GM12875 (cell line): ENCODE data around the gene CCDC50.

Experiments
- H3K4me3 ChIP-seq: one replicate; pipeline ENCODE4 v1.5.1; 2011; ENCODE audit warnings: low read depth, low read length, control low read depth
- TF ChIP-seq, protein P1 (sequence below): IDR thresholded peaks from 2 replicates; pipeline ENCODE4 v1.5.1; 2011; ENCODE audit warnings: low read depth, mild to moderate bottlenecking, control low read depth, inconsistent platforms, low read length, moderate library complexity, borderline replicate concordance; ENCODE audit not compliant: insufficient read depth

The CCDC50 gene

DNA sequence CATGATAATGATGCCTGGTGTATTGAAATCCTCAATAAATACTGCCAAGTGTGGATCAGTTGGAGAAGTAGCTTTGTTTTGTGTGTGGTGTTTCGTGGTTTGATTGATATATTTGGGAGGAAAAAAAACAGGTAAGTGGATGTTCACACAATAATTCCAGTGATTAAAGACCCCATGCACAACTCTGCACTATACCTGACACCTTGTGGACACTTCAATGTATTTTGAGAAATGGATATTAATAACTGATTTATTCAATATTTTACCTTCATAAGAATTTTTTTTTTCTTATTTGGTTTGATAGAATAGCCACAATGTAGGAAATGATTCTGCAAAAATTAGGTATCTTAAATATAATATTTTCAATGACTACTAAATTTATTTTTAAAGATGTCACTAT, 69.4 kb downstream of the CCDC50 start:
- TF ChIP-seq, protein P1, sequence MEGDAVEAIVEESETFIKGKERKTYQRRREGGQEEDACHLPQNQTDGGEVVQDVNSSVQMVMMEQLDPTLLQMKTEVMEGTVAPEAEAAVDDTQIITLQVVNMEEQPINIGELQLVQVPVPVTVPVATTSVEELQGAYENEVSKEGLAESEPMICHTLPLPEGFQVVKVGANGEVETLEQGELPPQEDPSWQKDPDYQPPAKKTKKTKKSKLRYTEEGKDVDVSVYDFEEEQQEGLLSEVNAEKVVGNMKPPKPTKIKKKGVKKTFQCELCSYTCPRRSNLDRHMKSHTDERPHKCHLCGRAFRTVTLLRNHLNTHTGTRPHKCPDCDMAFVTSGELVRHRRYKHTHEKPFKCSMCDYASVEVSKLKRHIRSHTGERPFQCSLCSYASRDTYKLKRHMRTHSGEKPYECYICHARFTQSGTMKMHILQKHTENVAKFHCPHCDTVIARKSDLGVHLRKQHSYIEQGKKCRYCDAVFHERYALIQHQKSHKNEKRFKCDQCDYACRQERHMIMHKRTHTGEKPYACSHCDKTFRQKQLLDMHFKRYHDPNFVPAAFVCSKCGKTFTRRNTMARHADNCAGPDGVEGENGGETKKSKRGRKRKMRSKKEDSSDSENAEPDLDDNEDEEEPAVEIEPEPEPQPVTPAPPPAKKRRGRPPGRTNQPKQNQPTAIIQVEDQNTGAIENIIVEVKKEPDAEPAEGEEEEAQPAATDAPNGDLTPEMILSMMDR, result no peak

DNA sequence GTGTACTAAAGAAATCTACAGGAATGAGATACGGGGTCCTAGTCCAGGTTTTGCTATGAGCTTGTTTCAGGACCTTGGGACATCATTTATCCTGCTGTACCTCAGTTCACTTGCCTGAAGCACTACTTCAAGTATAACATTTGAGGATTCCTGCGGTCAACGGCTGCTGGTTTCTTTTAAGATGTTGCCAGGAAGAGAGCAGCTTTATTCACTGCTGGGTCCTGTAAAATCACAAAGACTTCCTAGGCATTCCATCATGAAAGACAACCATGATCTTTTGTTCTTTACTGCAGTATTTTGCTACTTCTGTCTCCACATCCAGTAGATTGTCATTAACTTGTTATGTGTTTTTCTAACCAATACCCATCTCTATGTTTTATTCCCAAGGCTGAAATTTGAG, 70.7 kb downstream of the CCDC50 start:
- TF ChIP-seq, protein P1, result no peak
- no peak overlapping the region for H3K4me3 ChIP-seq

More for the DNA sequence above, 69.4 kb downstream of the CCDC50 start:
- H3K4me3 ChIP-seq, result no peak overlapping the region

DNA sequence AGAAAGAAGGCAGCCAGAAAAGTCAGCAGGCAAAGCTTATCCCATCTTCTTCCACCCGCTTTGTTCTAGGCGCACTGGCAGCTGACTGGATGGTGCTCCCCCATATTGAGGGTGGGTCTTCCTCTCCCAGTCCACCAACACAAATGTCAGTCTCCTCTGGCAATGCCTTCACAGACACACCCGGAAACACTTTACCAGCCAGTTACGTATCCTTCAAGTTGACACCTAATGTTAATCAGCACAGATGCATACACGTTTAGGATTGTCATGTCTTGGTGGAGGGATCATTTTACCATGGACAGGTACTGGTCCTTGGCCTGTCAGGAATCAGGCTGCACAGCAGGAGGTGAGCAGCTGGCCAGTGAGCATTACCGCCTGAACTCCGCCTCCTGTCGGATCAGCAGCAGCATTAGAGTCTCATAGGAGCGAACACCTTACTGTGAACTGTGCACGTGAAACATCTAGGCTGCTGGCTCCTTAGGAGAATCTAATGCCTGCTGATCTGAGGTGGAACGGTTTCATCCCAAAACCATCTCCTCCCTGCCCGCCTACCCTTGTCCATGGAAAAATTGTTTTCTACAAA, 72.7 kb downstream of the CCDC50 start:
- TF ChIP-seq, protein P1, result no peak
- H3K4me3 ChIP-seq, result no peak overlapping the region

DNA sequence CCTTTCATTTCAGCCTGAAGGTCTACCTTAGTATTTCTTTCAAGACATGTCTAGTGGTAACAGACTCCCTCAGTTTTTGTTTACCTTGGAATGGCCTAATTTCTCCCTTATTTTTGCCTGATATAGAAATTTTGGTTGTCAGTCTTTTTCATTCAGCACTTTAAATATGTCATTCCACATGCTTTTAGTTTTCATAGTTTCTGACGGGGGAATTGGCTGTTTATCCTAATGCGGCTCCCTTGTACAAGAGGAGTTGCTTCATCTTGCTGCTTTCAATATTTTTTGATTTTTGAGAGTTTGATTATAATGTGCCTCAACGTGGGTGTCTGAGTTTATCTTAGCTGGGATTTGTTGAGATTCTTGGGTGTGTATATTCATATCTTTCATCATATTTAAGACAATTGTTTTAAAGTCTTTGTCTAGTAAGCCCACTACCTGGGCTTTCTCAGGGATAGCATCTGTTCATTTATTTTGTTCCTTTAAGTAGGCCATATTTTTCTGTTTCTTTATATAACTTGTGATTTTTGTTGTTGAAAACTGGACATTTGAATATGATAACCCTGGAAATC, 80.7 kb downstream of the CCDC50 start:
- TF ChIP-seq, protein P1, result no peak
- no peak overlapping the region for H3K4me3 ChIP-seq

DNA sequence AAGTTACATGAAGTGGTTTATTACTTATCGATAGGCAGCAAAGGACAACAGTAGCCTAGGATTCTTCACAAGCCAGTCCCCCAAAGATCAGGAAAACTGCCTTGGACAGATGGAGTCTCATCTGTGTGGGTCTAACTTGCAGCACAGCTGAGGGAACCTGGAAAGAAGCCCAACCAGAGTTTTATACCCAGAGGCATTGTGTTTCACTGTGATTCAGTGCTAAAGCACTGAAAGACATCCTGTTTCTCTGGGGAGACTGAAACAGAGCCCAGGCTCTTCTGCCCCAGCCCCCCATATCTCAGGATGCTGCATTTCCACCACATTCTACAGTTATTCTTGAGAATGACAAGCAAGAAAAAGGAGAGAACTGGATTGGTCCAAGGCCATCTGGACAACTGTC, 83.6 kb downstream of the CCDC50 start:
- no peak overlapping the region for H3K4me3 ChIP-seq
- TF ChIP-seq, protein P1, result no peak

DNA sequence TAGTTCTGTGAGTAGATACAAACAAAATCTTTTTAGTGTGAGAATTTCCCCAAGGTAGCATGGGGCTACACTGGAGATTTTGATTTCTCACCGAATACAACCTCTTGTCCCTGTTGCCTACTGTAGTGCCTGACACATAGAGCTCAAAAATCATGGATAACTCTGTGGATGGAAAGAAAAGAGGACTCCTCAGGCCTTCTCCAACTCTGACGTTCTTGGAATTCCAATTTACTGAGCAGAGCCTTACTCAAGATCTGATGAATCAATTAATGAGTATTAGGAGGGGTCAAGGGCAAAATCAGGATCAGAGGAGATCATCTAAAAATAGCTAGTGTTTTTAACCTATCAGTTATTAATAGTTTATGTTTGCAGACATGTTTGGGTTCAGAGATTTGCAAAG, 85.1 kb downstream of the CCDC50 start:
- no peak overlapping the region for H3K4me3 ChIP-seq
- TF ChIP-seq, protein P1, result no peak

DNA sequence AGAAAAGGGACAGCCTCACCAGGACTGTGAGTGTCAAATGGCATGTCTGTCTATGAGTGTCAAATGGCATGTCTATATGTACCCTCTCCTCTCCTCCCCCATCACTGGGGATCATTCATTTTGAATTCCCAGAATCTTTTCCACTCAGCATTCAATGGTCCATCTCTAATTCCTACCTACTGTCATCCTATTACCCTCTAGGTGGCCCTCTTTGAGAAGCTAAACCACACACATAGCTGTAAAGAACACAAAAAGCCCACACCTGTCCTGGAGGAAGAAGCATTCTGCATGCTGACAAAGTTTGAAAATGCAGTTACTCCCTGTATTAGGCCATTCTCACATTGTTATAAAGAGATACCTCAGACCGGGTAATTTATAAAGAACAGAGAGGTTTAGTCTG, 85.5 kb downstream of the CCDC50 start:
- TF ChIP-seq, protein P1, result no peak
- H3K4me3 ChIP-seq, result no peak overlapping the region
